ENCODE results near the gene AMBRA1.

Gene AMBRA1

GRCh38 chr11:46480166-46480726, 113.6 kb downstream of the AMBRA1 start:
- TF ChIP-seq, protein P1, sequence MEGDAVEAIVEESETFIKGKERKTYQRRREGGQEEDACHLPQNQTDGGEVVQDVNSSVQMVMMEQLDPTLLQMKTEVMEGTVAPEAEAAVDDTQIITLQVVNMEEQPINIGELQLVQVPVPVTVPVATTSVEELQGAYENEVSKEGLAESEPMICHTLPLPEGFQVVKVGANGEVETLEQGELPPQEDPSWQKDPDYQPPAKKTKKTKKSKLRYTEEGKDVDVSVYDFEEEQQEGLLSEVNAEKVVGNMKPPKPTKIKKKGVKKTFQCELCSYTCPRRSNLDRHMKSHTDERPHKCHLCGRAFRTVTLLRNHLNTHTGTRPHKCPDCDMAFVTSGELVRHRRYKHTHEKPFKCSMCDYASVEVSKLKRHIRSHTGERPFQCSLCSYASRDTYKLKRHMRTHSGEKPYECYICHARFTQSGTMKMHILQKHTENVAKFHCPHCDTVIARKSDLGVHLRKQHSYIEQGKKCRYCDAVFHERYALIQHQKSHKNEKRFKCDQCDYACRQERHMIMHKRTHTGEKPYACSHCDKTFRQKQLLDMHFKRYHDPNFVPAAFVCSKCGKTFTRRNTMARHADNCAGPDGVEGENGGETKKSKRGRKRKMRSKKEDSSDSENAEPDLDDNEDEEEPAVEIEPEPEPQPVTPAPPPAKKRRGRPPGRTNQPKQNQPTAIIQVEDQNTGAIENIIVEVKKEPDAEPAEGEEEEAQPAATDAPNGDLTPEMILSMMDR (IDR thresholded peaks at IDR 0.05; ENCODE audit: low read depth, low read length), result no peak
- no peak overlapping the region for H3K4me3 ChIP-seq (ENCODE audit: low read depth, low read length)
- no peak for DNase-seq (ENCODE audit: low read depth, low spot score)
- in situ Hi-C loops (cut with HindIII; ENCODE audit: low sequenced_read_pairs), result no loop called here

DNA sequence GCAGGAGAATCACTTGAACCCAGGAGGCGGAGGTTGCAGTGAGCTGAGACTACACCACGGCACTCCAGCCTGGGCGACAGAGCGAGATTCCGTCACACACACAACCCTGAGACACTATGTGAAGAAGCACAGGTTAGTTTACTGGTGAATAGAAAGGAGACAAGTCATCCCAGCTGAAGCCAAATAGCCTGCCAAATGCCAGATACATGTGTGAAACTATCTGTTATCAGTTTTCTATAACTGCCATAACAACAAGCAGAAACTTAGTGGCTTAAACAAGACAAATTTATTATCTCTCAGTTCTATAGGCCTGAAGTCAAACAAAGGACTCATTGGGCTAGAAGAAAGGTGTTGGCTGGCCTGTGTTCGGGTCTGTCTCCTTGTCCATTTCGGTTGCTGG, 114.2 kb downstream of the AMBRA1 start:
- H3K4me3 ChIP-seq (ENCODE audit: low read depth, low read length), result no peak overlapping the region
- DNase-seq (ENCODE audit: low read depth, low spot score), result no peak
- TF ChIP-seq, protein P1 (IDR thresholded peaks at IDR 0.05; ENCODE audit: low read depth, low read length), result no peak
- in situ Hi-C loops (cut with HindIII; ENCODE audit: low sequenced_read_pairs), result no loop called here

DNA sequence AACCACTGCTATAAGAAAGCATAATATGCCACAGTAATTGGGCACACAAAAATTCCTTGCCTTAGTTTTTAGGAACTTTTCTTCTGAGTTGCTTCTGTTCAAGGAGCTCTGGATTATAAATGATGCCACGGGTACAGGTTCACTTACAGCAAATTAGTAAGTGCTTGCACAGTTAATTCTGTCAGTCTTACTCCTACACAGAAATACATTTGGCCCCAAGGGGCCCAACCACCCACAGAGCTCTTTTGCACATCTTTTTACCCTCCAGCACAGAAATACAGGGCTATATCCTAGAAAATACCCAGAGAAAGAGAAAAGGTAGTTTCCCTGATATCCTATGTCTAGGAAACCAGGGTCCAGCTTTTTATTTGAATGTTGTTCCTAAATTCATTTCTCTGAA, 115.6 kb downstream of the AMBRA1 start:
- TF ChIP-seq, protein P1 (IDR thresholded peaks at IDR 0.05; ENCODE audit: low read depth, low read length), result no peak
- no peak overlapping the region for H3K4me3 ChIP-seq (ENCODE audit: low read depth, low read length)
- in situ Hi-C loops (cut with HindIII; ENCODE audit: low sequenced_read_pairs), result no loop called here
- no peak for DNase-seq (ENCODE audit: low read depth, low spot score)

DNA sequence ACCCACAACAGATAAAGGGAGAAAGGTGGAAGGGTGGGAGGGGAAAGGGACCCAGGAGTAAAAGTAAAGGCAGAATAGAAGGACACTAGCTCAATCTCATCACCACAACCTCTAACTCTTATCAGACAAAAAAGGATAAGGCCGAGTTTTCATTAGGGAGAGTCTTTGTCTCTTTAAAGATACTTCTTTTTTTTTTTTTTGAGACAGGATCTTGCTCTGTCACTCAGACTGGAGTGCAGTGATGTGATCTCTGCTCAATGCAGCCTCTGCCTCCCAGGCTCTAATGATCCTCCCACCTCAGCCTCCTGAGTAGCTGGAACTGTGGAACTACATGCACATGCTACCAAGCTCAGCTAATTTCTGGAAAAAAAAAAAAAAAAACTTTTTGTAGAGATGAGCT, 116.7 kb downstream of the AMBRA1 start:
- TF ChIP-seq, protein P1 (IDR thresholded peaks at IDR 0.05; ENCODE audit: low read depth, low read length), result no peak
- no peak overlapping the region for H3K4me3 ChIP-seq (ENCODE audit: low read depth, low read length)
- in situ Hi-C loops (cut with HindIII; ENCODE audit: low sequenced_read_pairs), result no loop called here
- DNase-seq (ENCODE audit: low read depth, low spot score), result no peak

DNA sequence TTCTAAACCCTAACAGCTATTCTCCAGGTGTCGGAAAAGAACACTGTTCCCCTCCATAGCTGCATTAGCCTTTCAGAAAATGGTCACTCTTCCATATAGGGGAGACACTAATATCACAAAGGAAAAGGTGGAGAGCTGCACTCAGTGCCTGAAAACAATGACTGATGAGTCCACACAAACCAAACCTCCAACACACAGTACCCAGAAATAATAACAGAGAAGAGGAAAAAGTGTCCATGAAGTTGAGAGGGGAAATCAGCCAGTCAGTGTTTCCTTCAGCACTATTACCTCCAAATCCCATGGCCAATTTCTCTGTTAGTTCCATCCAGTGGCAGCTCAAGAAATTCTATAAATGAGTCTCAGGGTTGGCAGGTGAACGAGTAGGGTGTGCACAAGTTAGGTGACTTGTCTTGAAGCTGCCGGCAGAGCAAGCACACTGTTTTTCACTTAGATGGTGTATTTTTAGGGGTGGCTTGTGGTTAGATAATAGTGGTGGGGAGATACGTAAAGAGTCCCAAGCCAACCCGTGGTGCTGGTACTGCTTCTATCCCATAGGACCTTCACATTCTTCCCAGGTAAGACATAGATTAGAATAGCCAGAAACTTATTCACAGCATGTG, 117.8 kb downstream of the AMBRA1 start:
- TF ChIP-seq, protein P1 (IDR thresholded peaks at IDR 0.05; ENCODE audit: low read depth, low read length), result no peak
- DNase-seq (ENCODE audit: low read depth, low spot score), result no peak
- in situ Hi-C loops (cut with HindIII; ENCODE audit: low sequenced_read_pairs), result no loop called here
- H3K4me3 ChIP-seq (ENCODE audit: low read depth, low read length), result no peak overlapping the region

- TF ChIP-seq, protein P1 (IDR thresholded peaks at IDR 0.05; ENCODE audit: low read depth, low read length), result no peak
- in situ Hi-C loops (cut with HindIII; ENCODE audit: low sequenced_read_pairs), result no loop called here
- no peak overlapping the region for H3K4me3 ChIP-seq (ENCODE audit: low read depth, low read length)
- no peak for DNase-seq (ENCODE audit: low read depth, low spot score)
These were observed 118.5 kb downstream of the AMBRA1 start for GRCh38 chr11:46475051-46475925.
